NB4 (cell line): ENCODE measurements around the gene PROB1.

Experiments used
- MAX ChIP-seq: IDR thresholded peaks from 2 replicates; pipeline ENCODE4 v1.6.1; 2011; ENCODE audit warnings: low read depth, low read length
- POLR2A ChIP-seq: IDR thresholded peaks from 2 replicates; pipeline ENCODE4 v1.6.1; 2011; ENCODE audit warnings: mild to moderate bottlenecking; ENCODE audit not compliant: insufficient read length; ENCODE audit errors: extremely low read depth
- TF ChIP-seq, protein P1 (sequence below): IDR thresholded peaks from one replicate; pipeline ENCODE4 v1.5.1; 2012; ENCODE audit warnings: low read depth, low read length

DNA sequence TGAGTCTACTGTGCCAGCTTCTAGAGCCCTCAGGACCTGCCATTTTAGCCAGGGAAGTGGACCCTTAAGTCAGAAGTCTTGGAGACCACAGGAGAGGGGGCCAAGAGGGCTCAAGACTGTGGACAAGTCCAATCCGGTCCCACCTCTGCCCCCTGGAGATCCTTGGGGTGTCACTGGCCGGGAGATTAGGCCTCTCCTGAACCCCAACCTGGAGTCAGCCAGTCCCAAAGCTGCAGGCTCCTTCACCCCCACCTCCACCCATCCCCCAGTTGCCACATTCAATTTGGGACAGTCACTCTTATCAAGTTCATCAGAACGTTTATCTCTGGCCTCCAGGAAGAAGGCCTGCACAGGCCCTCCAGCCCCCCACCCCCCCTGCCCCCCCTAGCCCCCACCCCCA, 12.1 kb downstream of the PROB1 start:
- TF ChIP-seq MAX (no peak), POLR2A (no peak)
- TF ChIP-seq, protein P1, sequence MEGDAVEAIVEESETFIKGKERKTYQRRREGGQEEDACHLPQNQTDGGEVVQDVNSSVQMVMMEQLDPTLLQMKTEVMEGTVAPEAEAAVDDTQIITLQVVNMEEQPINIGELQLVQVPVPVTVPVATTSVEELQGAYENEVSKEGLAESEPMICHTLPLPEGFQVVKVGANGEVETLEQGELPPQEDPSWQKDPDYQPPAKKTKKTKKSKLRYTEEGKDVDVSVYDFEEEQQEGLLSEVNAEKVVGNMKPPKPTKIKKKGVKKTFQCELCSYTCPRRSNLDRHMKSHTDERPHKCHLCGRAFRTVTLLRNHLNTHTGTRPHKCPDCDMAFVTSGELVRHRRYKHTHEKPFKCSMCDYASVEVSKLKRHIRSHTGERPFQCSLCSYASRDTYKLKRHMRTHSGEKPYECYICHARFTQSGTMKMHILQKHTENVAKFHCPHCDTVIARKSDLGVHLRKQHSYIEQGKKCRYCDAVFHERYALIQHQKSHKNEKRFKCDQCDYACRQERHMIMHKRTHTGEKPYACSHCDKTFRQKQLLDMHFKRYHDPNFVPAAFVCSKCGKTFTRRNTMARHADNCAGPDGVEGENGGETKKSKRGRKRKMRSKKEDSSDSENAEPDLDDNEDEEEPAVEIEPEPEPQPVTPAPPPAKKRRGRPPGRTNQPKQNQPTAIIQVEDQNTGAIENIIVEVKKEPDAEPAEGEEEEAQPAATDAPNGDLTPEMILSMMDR = no peak
